ENCODE data around the gene SKI. TPM values are rescaled to one million over a fixed set of nuclear protein-coding genes. Genes with fewer than 3 reads are reported as not detected.

Gene SKI
- total RNA-seq, 1 donor from 2014 or later: 110 TPM

- TF ChIP-seq CTCF (IDR thresholded peaks at IDR 0.05; ENCODE audit: unreplicated experiment): no peak
- H3K36me3 Mint-ChIP-seq: peaks cover 6% of the 10 kb centered on the region
- H3K27ac Mint-ChIP-seq: peak overlapping the region; percentile 93
- no peaks in the 10 kb centered on the region for H3K9me3 Mint-ChIP-seq
- H3K4me3 Mint-ChIP-seq: no peak overlapping the region
- peaks cover 51% of the 10 kb centered on the region for H3K4me1 Mint-ChIP-seq
- H3K27me3 Mint-ChIP-seq (ENCODE audit: low read depth): no peaks in the 10 kb centered on the region
- no peak for DNase-seq (ENCODE audit: low spot score in 2 of 2, unreplicated experiment in 2 of 2)
Observed at GRCh38 chr1:2277741-2278488, 49.8 kb downstream of the SKI start.

GRCh38 chr1:2278591-2279209 lies 50.6 kb downstream of the SKI start:
- peaks cover 6% of the 10 kb centered on the region for H3K36me3 Mint-ChIP-seq
- H3K9me3 Mint-ChIP-seq: no peaks in the 10 kb centered on the region
- no peak for DNase-seq (ENCODE audit: low spot score in 2 of 2, unreplicated experiment in 2 of 2)
- no peaks in the 10 kb centered on the region for H3K27me3 Mint-ChIP-seq (ENCODE audit: low read depth)
- no peak for TF ChIP-seq CTCF (IDR thresholded peaks at IDR 0.05; ENCODE audit: unreplicated experiment)
- H3K4me1 Mint-ChIP-seq: peaks cover 45% of the 10 kb centered on the region
- H3K4me3 Mint-ChIP-seq: peak overlapping the region; percentile 44
- peak overlapping the region; percentile 96 for H3K27ac Mint-ChIP-seq

- TF ChIP-seq CTCF (IDR thresholded peaks at IDR 0.05; ENCODE audit: unreplicated experiment): no peak
- Mint-ChIP-seq H3K27ac (peak overlapping the region; percentile 96), H3K4me3 (peak overlapping the region; percentile 44), H3K4me1 (peaks cover 45% of the 10 kb centered on the region), H3K9me3 (no peaks in the 10 kb centered on the region), H3K27me3 (ENCODE audit: low read depth) (no peaks in the 10 kb centered on the region), H3K36me3 (peaks cover 6% of the 10 kb centered on the region)
- peak; percentile 63 to 81 for DNase-seq (ENCODE audit: low spot score in 2 of 2, unreplicated experiment in 2 of 2)
Observed at GRCh38 chr1:2279210-2279639, 51.1 kb downstream of the SKI start.

GRCh38 chr1:2279817-2280216 lies 51.7 kb downstream of the SKI start:
- Mint-ChIP-seq H3K27ac (peak overlapping the region; percentile 96), H3K9me3 (no peaks in the 10 kb centered on the region), H3K27me3 (ENCODE audit: low read depth) (no peaks in the 10 kb centered on the region), H3K4me1 (peaks cover 44% of the 10 kb centered on the region), H3K36me3 (peaks cover 6% of the 10 kb centered on the region), H3K4me3 (peak overlapping the region; percentile 44)
- no peak for DNase-seq (ENCODE audit: low spot score in 2 of 2, unreplicated experiment in 2 of 2)
- TF ChIP-seq CTCF (IDR thresholded peaks at IDR 0.05; ENCODE audit: unreplicated experiment): no peak

GRCh38 chr1:2282556-2283270 lies 54.6 kb downstream of the SKI start:
- H3K27ac Mint-ChIP-seq: no peak overlapping the region

More at GRCh38 chr1:2282556-2283270, 54.6 kb downstream of the SKI start:
- H3K9me3 Mint-ChIP-seq: no peaks in the 10 kb centered on the region
- TF ChIP-seq CTCF (IDR thresholded peaks at IDR 0.05; ENCODE audit: unreplicated experiment): no peak
- DNase-seq (ENCODE audit: low spot score in 2 of 2, unreplicated experiment in 2 of 2): no peak
- H3K36me3 Mint-ChIP-seq: peaks cover 7% of the 10 kb centered on the region
- H3K27me3 Mint-ChIP-seq (ENCODE audit: low read depth): no peaks in the 10 kb centered on the region
- no peak overlapping the region for H3K4me3 Mint-ChIP-seq
- peaks cover 16% of the 10 kb centered on the region for H3K4me1 Mint-ChIP-seq
